HG03196 (cell line): ENCODE measurements around the gene FAM114A2.
"Not testable (repeated sequence)": the region's sequence is repeated elsewhere in the genome, so short reads cannot be mapped to it uniquely, and the experiment has no call there.

Experiments used
- ATAC-seq: cut with Tn5 transposase; IDR thresholded peaks from one replicate; pipeline ENCODE4 v1.9.1; 2021; ENCODE audit not compliant: unreplicated experiment

The FAM114A2 gene

GRCh38 chr5:154038707-154039457 is at the start of gene FAM114A2, which contains the start of gene MFAP3:
TSS of gene FAM114A2 (minus strand) at chr5:154038910. CDS start at chr5:154034953, 3,957 bp downstream.
TSS of gene MFAP3 (plus strand) at chr5:154038967. CDS start at chr5:154049723, 10,756 bp downstream.
- peak; percentile 99 for ATAC-seq

GRCh38 chr5:154087260-154087659 is 48.5 kb upstream of the FAM114A2 start:
- ATAC-seq = no peak

GRCh38 chr5:154086641-154087040 is 47.9 kb upstream of the FAM114A2 start:
- no peak for ATAC-seq

- ATAC-seq = no peak
Observed at GRCh38 chr5:154086146-154086545, 47.4 kb upstream of the FAM114A2 start.

GRCh38 chr5:154084062-154084639 is 45.4 kb upstream of the FAM114A2 start:
- no peak for ATAC-seq

- no peak for ATAC-seq
Observed at GRCh38 chr5:154081246-154081645, 42.5 kb upstream of the FAM114A2 start.

- no peak for ATAC-seq
Observed at GRCh38 chr5:154078272-154078671, 39.6 kb upstream of the FAM114A2 start.

GRCh38 chr5:154077696-154078095 is 39.0 kb upstream of the FAM114A2 start:
- no peak for ATAC-seq

- no peak for ATAC-seq
Observed at GRCh38 chr5:154076240-154076922, 37.7 kb upstream of the FAM114A2 start.

- ATAC-seq = peak; percentile 97
Observed at GRCh38 chr5:154072414-154073171, 33.9 kb upstream of the FAM114A2 start.

GRCh38 chr5:154071799-154072413 is 33.2 kb upstream of the FAM114A2 start:
- ATAC-seq = peak; percentile 16

- not testable (repeated sequence) for ATAC-seq
Observed at GRCh38 chr5:154069854-154070253, 31.1 kb upstream of the FAM114A2 start.

GRCh38 chr5:154065971-154066370 is 27.3 kb upstream of the FAM114A2 start:
- ATAC-seq = no peak

GRCh38 chr5:154063372-154063771 is 24.7 kb upstream of the FAM114A2 start:
- no peak for ATAC-seq

GRCh38 chr5:154060606-154061005 is 21.9 kb upstream of the FAM114A2 start:
- ATAC-seq = no peak

- no peak for ATAC-seq
Observed at GRCh38 chr5:154059583-154059982, 20.9 kb upstream of the FAM114A2 start.

- peak; percentile 44 for ATAC-seq
Observed at GRCh38 chr5:154059039-154059430, 20.3 kb upstream of the FAM114A2 start.

GRCh38 chr5:154058055-154059038 is 19.6 kb upstream of the FAM114A2 start:
- ATAC-seq = peak; percentile 61

GRCh38 chr5:154055201-154055600 is 16.5 kb upstream of the FAM114A2 start:
- no peak for ATAC-seq

- ATAC-seq = no peak
Observed at GRCh38 chr5:154053468-154053867, 14.8 kb upstream of the FAM114A2 start.
